ENCODE data around the gene CRISP2.

- no peak for TF ChIP-seq CTCF (conservative IDR thresholded peaks at IDR 0.05 in 1 of 2, IDR thresholded peaks at IDR 0.05 in 1 of 2; ENCODE audit: low read depth in 1 of 2, low read length in 2 of 2)
- TF ChIP-seq EZH2 (IDR thresholded peaks at IDR 0.05; ENCODE audit: low read length, missing control alignments) = no peak
Measured at GRCh38 chr6:49653438-49653837, 59.9 kb downstream of the CRISP2 start.
